Cerebellar cortex (tissue), 1 donor: Measurements from ENCODE around the gene P2RY4.
"Not testable (repeated sequence)": the region's sequence is repeated elsewhere in the genome, so short reads cannot be mapped to it uniquely, and the experiment has no call there.

ENCODE experiments used
- DNase-seq: peaks from one replicate; pipeline ENCODE4 v3.0.0-alpha.2; 2015; ENCODE audit warnings: low spot score

P2RY4 gene

DNA sequence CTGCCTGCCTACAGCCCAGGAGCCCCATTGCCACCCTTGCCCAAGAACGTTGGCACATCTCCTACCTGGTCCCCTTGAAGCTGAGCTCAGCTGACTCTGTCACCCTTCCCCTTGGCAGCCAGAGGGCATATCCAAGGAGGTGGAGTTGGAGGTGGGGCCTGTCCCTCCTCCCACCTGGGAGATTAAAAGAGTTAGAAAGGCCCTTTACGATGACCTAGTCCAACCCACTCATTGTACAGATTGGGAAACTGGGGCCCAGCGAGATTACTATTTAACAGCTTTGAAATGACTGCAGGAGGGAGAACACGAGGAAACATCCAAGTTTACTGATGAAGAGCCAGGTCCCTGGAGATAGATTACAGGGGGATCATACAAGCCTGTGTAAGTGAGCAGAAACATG, at the start of gene P2RY4:
P2RY4 (minus strand) TSS at position 101 of the 400 bp plus-strand sequence. CDS start 580 bp downstream, outside the sequence.
- no peak for DNase-seq

DNA sequence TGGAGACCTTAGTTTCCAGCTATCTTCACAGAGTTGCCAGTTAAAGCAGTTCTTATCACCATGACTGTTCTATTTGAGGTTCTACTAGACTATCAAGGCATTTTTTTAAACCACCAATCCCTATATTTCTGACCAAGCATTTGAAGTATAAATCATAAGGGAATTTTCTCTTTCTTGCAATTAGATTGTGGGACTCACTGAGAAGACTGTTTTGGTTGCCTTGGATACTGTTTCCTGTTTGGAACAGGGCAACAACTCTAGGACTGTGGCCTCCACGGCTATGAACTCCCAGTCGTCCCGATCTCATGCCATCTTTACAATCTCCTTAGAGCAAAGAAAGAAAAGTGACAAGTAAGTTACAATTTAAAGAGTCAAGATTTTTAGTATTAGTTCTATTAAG, 41.7 kb upstream of the P2RY4 start:
- no peak for DNase-seq

DNA sequence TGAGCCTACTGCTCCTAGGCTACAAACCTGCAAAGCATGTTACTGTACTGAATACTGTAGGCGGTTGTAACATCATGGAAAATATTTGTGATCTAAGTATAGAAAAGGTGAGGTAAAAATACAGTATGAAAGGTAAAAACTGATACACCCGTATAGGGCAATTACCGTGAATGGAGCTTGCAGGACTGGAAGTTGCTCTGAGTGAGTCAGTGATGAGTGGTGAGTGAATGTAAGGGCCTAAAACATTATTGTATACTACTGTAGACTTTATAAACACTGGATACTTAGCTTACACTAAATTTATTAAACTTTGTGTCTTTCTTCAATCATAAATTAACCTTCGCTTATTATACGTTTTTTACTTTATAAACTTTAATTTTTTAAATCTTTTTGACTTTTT, 33.6 kb upstream of the P2RY4 start:
- no peak for DNase-seq

DNA sequence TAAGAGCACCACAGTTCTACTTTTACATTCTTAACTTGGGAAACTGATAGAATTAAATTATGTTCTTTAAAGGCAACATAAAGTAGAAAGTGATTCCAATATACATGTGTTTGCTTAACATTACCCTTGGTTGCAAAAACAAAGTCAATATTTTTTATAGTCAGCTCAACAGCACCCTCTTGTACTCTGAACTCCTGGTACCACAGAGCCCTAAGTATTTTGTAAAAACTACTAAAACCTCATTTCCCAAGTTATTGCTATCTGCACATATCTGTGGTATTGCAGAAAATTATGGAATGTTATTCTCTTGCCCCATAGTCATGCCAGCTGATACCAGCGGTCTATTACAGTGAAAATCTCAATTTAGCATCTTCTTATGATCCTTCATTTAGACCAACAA, 32.8 kb upstream of the P2RY4 start:
- DNase-seq = no peak

DNA sequence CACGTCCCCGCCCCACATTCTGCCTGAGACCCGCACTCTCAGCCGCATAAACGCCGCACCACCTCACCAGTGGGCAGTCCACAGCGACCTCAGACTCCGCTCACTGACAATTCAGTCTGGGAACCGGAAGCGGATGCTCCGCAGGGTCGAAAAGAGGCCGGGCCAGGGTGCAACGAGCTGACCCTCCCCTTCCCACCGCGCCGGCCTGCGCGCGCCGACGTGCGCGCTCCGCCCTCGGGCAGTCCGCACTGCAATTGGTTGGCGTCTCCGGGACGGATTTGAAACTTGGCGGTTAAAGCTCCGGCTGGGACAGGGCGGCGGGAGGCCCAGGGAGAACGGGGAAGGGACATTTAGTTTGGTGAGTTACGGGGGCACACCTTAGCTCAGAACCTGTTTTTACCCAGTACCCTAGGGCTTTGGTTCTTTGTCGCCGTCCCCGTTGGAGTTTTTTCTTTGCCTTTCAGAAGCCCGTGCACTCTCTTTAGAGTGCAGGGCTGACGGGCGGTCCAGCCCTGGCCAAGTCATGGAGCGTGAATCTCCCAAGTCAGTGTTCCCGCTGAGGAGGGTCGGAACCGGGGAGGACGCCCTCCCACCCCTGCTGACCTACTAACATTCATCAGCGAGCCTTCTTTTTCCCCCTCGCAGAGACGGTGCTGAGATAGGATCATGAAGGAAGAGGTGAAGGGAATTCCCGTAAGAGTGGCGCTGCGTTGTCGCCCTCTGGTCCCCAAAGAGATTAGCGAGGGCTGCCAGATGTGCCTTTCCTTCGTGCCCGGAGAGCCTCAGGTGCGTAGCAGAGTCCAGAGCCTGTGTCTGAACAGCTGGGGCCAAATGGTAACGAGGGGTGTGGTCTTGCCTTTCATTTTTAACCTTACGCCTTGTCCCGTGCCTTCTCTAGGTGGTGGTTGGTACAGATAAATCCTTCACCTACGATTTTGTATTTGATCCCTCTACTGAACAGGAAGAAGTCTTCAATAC, 30.1 kb upstream of the P2RY4 start, which contains the start of the genes KIF4A and PDZD11:
KIF4A (plus strand) TSS at position 312 of the 978 bp plus-strand sequence; CDS start at position 667, 355 bp downstream.
PDZD11 (minus strand) TSS at position 135 of the 978 bp plus-strand sequence. CDS start 586 bp downstream, outside the sequence.
- peak; percentile 70 for DNase-seq

DNA sequence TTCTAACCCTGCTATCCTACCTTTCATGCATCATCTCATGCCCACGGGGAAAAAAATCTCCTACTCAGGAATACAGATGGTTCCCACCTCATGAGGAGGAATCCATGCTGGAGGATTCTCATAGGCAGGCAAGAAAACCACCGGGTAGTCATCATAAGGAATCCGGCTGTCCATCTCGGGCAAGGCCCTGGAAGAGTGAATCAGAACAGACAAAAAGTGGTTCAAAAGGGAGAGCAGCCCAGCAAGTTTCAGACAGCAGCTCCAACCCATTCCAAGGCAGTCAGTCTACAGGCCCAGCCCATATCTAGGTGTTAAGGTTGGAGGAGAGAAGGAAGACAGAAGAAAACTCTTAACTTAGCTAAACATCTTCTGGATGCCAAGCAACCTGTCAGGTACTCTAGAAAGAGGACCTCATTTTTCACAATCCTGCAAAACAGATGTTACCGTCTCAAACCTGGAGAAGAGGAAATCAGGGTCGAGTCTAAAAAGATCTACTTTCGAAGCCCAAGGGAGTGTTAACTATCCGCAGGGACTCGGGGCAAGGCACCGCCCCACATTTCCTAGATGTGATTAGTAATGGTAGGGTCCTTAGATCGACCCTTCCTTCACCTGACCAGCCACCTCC, 29.3 kb upstream of the P2RY4 start:
- DNase-seq = no peak

DNA sequence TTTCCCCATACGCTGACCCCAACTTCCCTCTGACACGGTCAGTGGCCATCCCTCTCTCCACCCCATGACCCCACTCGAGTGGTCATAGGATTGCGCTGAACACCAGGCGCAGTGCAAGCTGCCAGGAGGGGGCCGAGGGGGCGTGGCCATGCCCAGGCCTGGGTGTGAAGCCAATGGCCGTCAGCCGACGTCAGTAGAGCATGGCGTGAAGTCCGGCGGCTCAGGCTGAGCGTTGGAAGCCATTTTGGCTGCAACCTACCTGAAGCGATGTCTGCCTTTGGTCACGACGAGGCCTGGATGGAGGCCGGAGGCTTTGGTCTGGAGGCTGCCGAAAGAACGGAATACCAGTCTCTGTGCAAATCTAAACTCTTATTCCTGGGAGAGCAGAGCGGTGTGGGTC, 21.9 kb upstream of the P2RY4 start, which contains the start of gene RAB41:
RAB41 (plus strand) TSS at position 222 of the 400 bp plus-strand sequence; CDS start at position 268, 46 bp downstream.
- no peak for DNase-seq

DNA sequence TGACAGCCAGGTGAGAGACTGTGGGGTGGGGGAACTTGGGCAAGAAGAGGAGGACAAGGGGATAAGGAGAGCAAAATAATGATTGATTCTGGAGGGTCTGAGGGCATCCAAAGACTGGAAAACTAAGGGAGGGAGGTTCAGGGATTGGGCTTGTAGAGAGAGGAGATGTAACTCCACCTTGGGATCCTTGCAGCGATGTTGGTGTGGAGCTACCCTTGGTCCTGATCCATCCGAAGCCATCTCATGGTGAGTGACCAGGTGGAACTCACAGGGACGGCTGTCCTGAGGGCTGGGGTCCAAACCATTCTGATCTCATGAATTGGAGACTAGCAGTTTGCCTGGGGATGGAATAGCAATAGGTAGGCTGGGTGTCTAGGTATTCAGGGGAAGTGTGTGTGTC, 20.6 kb upstream of the P2RY4 start:
- no peak for DNase-seq

DNA sequence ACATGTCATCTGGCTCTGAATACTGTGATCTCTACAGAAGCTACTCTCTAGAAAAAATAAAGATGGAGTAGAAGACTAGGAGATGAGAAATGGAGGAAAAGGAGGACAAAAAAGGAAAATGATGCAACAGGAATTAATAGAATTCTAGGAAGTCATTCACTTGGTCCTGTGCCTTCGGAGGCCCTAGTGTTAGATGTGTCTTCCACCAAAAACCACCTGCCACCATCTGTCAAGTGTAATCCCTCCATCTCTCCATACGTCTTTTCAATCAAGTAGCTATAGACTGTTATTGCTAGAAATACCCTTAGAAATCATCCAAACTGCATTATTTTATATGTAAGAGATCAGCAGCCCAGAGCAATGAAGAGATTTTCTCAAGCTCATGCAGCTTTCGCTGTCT, 19.1 kb upstream of the P2RY4 start:
- no peak for DNase-seq

DNA sequence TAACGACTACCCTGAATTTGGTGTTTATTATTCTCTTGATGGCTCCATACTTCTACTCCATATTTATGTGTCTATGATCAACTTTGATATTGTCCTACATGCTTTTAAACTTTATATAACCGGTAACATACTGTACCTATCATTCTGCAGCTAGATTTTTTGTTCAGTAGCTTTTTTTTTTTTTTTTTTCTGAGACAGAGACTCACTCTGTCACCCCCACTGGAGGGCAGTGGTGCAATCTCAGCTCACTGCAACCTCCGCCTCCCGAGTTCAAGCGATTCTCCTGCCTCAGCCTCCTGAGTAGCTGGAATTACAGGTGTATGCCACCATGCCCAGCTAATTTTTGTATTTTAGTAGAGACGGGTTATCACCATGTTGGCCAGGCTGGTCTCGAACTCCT, 14.0 kb upstream of the P2RY4 start:
- DNase-seq = not testable (repeated sequence)

DNA sequence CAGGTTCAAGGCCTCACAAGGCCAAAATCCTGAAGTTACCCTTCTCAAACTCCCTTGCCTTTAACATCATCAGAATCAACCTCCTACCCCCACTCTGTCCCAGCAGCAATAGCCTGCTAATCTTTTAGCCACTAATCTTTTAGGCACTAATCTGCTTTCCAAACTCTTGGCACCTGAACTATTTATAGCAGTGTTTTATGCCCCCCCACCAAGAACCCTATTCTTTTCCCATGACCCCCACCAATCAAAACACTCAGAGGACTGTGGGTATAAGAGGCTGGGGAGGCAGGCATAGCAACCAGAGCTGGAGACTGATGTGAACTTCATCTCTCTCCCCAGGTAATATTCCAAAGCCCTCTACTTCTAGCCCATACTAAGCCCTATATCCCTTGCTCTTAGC, 8.0 kb upstream of the P2RY4 start, which contains the start of gene ARR3:
ARR3 (plus strand) TSS at position 301 of the 400 bp plus-strand sequence. CDS start 1,052 bp downstream, outside the sequence.
- no peak for DNase-seq

DNA sequence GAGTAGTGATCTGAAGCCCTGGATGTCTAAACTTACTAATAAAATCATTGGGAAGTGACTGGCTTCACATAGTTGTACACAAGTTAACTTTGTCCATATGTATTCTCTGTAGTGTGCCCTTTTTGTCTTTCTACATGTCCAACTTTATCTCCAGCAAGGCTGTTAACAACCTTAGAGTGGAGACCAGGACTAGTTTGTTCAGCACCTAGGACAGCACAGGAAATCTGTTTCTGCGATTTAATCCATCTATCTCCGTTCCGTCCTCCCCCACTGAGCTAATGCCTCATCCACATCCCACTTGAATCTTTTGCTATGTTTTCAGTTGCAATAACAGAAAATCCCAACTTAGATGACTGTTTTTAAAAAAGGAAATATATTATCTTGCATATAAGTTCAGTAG, 4.8 kb upstream of the P2RY4 start:
- DNase-seq = no peak

DNA sequence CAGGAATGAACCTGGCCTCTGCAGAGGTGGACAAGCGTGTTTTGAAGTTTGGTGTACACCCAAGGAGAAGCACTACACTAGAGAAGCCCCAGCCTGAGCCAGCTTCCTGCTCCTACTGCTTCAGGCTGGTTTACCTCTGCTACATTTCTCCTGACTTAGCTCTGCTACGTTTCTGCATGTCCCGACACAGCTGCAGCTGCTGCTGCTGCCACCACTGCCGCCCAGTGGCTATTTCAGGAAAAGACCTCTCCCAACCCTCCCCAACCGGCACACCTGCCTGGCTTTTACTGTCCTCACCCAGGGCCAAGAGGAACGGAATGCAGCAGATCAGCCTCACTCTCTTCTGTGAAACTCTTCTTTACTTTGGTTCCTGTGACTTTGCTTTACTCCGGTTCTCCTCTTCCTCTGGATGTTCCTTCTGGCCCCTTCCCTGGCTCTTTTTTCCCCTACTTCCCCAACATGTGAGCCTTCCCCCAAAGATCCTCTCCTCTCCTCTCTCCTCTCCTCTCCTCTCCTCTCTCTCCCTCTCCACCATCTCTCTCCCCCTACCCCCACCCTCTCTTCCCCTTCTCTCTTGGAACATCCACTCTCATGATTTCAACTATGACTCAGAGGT, 3.1 kb upstream of the P2RY4 start:
- peak; percentile 2 for DNase-seq

DNA sequence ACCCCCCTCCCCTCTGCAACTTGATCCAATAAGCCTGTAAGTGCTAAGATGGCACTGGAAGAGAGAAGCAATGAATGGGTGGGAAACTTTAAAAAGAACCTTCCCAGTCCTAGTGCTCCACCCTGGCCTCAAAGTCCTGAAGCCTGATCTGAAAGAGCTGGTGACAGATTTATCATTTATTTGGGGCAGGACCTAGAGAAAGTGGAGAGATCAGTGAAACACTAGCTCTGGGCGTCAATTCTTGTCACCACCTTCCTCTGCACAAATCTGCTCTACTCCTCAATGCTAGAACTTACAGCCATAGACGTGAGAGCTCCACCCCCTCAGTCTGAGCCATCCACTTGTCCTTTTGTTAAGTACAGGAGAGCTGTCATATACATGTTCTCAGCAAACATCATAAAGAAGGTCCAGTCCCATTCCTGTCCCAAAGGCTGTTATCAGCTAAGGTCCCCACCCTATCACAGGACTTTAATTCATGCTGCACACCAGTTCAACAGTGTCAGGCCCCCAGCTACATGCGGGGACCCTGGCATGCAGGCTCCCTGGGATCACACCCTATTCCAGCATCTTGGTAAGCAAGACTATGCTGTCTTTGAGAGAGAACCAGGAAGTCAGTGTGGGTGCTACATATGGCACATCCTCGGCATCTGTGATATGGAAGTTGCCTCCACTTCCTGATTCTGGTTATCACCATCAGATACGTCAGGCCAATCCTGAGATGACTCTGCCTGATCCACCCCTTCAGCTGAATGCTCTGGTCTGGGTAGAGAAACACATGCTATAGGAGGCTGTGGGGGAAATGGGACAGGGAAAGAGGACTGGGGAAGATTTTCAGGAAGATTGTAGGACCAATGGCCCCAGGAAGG, 2.3 kb downstream of the P2RY4 start:
- DNase-seq = no peak

DNA sequence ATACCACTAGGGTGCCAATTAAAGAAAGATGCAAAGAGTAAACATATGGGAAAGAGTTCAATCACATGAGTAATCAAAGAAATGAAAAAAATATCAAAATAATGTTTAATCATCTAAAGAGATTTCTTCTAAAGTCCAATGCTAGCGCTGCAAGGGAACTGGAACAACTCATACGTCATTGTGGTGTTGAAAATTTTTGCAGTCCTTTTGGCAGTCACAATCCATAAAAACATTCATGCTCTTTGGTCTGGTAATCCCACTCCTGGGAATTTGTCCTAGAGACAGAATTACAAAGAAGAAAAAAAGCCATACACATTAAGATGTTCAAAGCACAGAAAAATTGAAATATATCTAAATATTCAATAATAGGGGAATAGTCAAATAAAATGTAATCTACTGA, 4.6 kb downstream of the P2RY4 start:
- no peak for DNase-seq

DNA sequence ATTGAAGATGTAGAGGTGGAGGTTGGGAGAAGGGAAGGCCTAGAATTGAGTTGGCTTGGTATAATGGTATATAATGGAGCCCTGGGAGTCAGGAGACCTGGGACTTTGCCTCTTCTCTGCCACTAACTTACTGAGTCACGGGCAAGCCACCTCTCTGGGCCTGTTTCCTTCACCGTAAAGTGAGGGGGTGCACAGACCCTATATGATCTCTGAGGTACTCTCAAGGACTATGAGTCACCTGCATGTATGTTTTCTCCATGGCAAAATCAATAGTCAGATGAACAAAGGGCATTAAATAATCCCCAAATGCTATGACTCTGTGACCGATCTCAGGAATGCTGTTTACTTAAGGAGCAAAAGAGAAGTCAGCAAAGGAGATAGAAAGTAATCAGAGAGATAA, 5.1 kb downstream of the P2RY4 start:
- no peak for DNase-seq

DNA sequence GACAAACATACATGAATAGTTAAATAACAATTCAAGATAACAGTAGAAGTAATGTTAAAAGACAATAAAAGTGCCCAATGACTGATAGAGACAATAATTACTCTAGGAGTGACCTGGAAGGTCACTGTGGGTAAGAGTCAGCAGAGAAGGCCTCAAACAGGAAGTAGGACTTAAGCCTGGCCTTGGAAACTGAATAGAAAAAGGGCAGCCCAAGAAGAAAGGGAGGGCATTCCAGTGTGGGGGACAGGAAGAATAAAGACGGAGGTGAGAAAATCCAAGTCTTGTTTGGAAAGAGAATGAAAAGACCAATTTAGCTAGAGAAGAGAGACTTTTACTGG, 6.0 kb downstream of the P2RY4 start:
- no peak for DNase-seq

DNA sequence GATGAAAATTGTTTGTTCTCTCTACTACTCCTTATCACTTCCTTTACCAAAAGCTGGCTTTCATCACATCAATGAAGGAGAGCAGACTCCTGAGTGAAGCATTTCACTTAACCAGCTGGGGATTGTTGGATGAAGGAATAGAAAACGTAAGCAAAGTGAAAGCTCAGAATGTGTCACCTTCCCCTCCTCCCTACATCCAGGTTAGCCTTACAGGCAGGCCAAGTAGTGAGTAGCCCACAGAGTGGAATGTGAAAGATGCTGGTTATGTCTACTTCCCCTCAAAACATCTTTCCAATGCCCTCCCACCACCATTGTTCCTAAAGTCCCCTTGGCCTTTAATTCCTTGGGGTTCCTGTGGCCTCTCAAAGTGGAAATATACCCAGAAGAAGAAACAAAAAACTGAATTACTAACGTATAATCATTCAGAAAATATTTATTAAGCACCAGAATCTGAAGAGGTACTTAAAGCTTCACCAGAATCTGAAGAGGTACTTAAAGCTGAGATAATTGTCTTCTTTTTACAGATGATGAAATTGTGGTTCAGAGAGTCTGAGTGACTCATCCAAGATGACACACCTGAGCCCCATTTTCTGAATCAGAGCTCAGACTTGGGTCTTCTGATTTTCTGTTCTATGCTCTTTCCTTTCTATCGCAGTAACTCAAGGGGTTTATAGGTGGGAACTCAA, 6.5 kb downstream of the P2RY4 start:
- DNase-seq = no peak

DNA sequence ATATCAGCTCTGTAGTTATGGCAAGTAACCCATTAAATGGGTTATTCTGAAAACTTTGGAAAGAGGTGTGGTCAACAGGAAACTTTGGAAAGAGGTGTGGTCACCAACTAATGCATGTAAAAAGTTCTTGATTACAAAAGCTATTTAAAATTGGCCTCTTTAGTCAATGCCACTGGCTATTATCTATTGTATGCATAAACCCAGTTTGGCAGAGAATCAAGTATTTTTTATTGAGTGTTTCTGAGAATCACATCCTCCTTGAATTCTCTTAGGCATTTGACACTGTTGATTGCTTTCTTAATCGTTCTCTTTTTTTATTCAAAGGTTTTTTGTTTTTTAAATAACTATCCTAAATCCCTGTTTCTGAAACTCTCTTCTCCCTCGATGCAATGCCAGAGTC, 7.5 kb downstream of the P2RY4 start:
- DNase-seq = no peak

DNA sequence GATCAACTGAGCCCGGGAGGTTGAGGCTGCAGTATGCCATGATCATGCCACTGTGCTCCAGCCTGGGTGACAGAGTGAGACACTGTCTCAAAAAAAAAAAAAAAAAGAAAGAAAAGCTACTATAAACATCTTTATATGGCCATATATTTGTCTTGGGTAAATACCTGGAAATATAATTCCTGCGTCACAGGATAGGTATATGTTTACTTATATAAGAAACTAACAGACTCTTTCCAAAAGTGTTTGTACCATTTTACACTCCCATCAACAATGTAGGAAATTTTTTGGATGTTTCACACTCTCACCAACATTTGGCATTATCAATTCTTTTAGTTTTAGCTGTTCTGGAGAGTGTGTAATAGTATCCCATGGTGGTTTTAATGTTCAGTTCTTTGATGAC, 12.8 kb downstream of the P2RY4 start:
- no peak for DNase-seq

DNA sequence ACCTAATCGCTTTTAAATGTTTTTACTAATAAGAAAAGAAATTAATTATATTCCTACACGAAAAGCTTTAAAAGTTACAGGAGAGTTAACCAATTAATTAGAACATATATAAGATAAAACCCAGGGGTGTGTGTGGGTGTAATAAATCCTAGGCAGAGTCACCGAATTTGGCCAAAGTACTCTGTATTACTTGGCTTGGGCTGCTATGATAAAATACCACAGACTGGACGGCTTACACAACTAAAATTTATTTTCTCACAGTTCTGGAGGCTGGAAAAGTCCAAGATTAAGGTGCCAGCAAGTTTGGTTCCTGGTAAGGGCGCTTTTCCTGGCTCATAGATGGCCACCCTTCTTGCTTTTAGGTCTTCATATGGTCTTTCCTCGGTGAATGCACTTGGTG, 15.1 kb downstream of the P2RY4 start:
- no peak for DNase-seq
